Kidney epithelial cell (primary cell): ENCODE data around the gene CSNK1G2. TPM values are rescaled to one million over a fixed set of nuclear protein-coding genes. Genes with fewer than 3 reads are reported as not detected.
"Not testable (repeated sequence)": the region's sequence is repeated elsewhere in the genome, so short reads cannot be mapped to it uniquely, and the experiment has no call there.

Experiments
- DNase-seq: peaks from one replicate; pipeline ENCODE4 v3.0.0-alpha.2; 2010; ENCODE audit warnings: low read depth
- H3K27me3 ChIP-seq: 2 replicates; pipeline ENCODE4 v1.6.0; 2011; ENCODE audit warnings: low read length; ENCODE audit not compliant: control insufficient read depth, insufficient read depth
- H3K36me3 ChIP-seq: 2 replicates; pipeline ENCODE4 v1.5.1; 2011; ENCODE audit warnings: low read length; ENCODE audit not compliant: control insufficient read depth, insufficient read depth
- H3K4me3 ChIP-seq: 2 replicates; pipeline ENCODE4 v1.5.1; 2011; ENCODE audit warnings: low read depth, mild to moderate bottlenecking, control low read depth, low read length
- CTCF ChIP-seq: IDR thresholded peaks from 2 replicates; pipeline ENCODE4 v1.5.1; 2011; ENCODE audit warnings: mild to moderate bottlenecking, moderate library complexity, low read length, control low read depth, inconsistent platforms; ENCODE audit not compliant: insufficient read depth, poor library complexity, severe bottlenecking
- total RNA-seq: library from RNA; depleted of rRNA; stranded (reverse); fragments of >200 nt; gene quantifications from 2 replicates; pipeline ENCODE4 v1.2.3, GENCODE V29; 2015

CSNK1G2 gene
- total RNA-seq, 1 donor from 2014 or later = 105 TPM

GRCh38 chr19:1986357-1987162 is 45.6 kb downstream of the CSNK1G2 start:
- no peak for TF ChIP-seq CTCF
- H3K36me3 ChIP-seq = peaks cover 4% of the 10 kb centered on the region
- DNase-seq = no peak
- H3K27me3 ChIP-seq = no peaks in the 10 kb centered on the region
- no peak overlapping the region for H3K4me3 ChIP-seq

- TF ChIP-seq CTCF = peak; percentile 8
- Histone ChIP-seq H3K27me3 (no peaks in the 10 kb centered on the region), H3K4me3 (no peak overlapping the region), H3K36me3 (peaks cover 4% of the 10 kb centered on the region)
- DNase-seq = no peak
Observed at GRCh38 chr19:1987197-1988187, 46.5 kb downstream of the CSNK1G2 start.

GRCh38 chr19:1988464-1988863 is 47.5 kb downstream of the CSNK1G2 start:
- not testable (repeated sequence) for H3K36me3 ChIP-seq, DNase-seq, H3K4me3 ChIP-seq, H3K27me3 ChIP-seq

GRCh38 chr19:1989513-1990229 is 48.7 kb downstream of the CSNK1G2 start:
- Histone ChIP-seq H3K36me3 (peaks cover 4% of the 10 kb centered on the region), H3K4me3 (no peak overlapping the region), H3K27me3 (no peaks in the 10 kb centered on the region)
- DNase-seq = no peak
- TF ChIP-seq CTCF = no peak

- Histone ChIP-seq H3K27me3 (no peaks in the 10 kb centered on the region), H3K36me3 (peaks cover 4% of the 10 kb centered on the region), H3K4me3 (no peak overlapping the region)
- DNase-seq = no peak
- no peak for TF ChIP-seq CTCF
Observed at GRCh38 chr19:1990230-1991017, 49.5 kb downstream of the CSNK1G2 start.
